Heart left ventricle (tissue), 13 donors: Measurements from ENCODE around the gene SPTAN1.

Source experiments
- CTCF ChIP-seq, 12 donors: fragments of 200-600 bp; sonication (generic) in 4 of 12; IDR thresholded peaks; one replicate each; pipeline versions ENCODE4 v1.5.0 to v1.8.0; 2018 to 2022; ENCODE audit warnings: antibody characterized with exemption in 12 of 12, mild to moderate bottlenecking in 5 of 12
- POLR2A ChIP-seq, 2 donors: fragments of 450-650 bp; IDR thresholded peaks; one replicate each; pipeline ENCODE4 v1.6.1; 2017; ENCODE audit warnings: antibody characterized with exemption in 2 of 2, mild to moderate bottlenecking in 2 of 2, moderate library complexity in 2 of 2
- donor health status: ischemic (EF 13 %, LVEDD 7.1; RV severe dilation, severe dysfunction).
- donor health status: DM: no; HTN: yes; CAD: no.
- donor health status: DM: no; HTN: no; CAD: no.
- donor health status: ischemic (EF 25% LVEDD 6.9; RV normal size, moderate dysfunction).
- donor health status: ischemic (EF 25% LVEDD 5.7; RV mildly dilated, moderate dysfunction).
- donor health status: ischemic (EF 35%, LVEDD 5.7; RV mildly dilated, moderate dysfunction).
- donor health status: nonischemic (EF 11% LVEDD 7.7; RV severe dilation, severe dysfunction).
- donor health status: DM: yes; HTN: yes; CAD: no.
- donor health status: PGD.
- donor health status: ischemic (EF 29% LVEDD 5.4; RV normal size, mild dysfunction).
- donor health status: nonischemic (EF 23%, LVEDD 6.1; RV moderate dilation, normal function).

- no peak for TF ChIP-seq CTCF (IDR thresholded peaks at IDR 0.05)
- no peak for TF ChIP-seq POLR2A (IDR thresholded peaks at IDR 0.05)
Measured at GRCh38 chr9:128556926-128557634, 4.7 kb downstream of the SPTAN1 start.
